WI38 (cell line): Measurements from ENCODE around the gene AP1M1.

Experiments used
- H3K4me3 ChIP-seq: 2 replicates; pipeline ENCODE4 v1.5.1; 2011; ENCODE audit warnings: low read depth, mild to moderate bottlenecking, control low read depth, low read length
- CTCF ChIP-seq: IDR thresholded peaks from 2 replicates; pipeline ENCODE4 v1.5.1; 2012; ENCODE audit warnings: low read depth, mild to moderate bottlenecking, control low read depth, low read length

Gene AP1M1

GRCh38 chr19:16197188-16197621 is 506 bp upstream of the AP1M1 start:
- no peak for TF ChIP-seq CTCF
- H3K4me3 ChIP-seq: peak overlapping the region; percentile 100

GRCh38 chr19:16198370-16198651 is 600 bp downstream of the AP1M1 start:
- peak overlapping the region; percentile 100 for H3K4me3 ChIP-seq
- no peak for TF ChIP-seq CTCF

- TF ChIP-seq CTCF: no peak
- peak overlapping the region; percentile 100 for H3K4me3 ChIP-seq
Observed at GRCh38 chr19:16199275-16199932, 1.7 kb downstream of the AP1M1 start.

- H3K4me3 ChIP-seq: no peak overlapping the region
- no peak for TF ChIP-seq CTCF
Observed at GRCh38 chr19:16200038-16201010, 2.6 kb downstream of the AP1M1 start.

- no peak overlapping the region for H3K4me3 ChIP-seq
- TF ChIP-seq CTCF: no peak
Observed at GRCh38 chr19:16201011-16201391, 3.3 kb downstream of the AP1M1 start.

GRCh38 chr19:16202320-16203255 is 4.9 kb downstream of the AP1M1 start:
- H3K4me3 ChIP-seq: no peak overlapping the region
- TF ChIP-seq CTCF: no peak
